Astrocyte (in vitro differentiated cells and primary cell): ENCODE data around the gene LRRIQ1.

ENCODE experiments used
- EZH2 ChIP-seq: IDR thresholded peaks from 2 replicates; pipeline ENCODE4 v1.6.1; 2012; ENCODE audit warnings: mild to moderate bottlenecking, low read length, inconsistent platforms; ENCODE audit not compliant: insufficient read depth
- TF ChIP-seq, protein P1 (sequence below): IDR thresholded peaks from 2 replicates; pipeline ENCODE4 v1.5.1; 2011; ENCODE audit warnings: low read depth, mild to moderate bottlenecking, inconsistent platforms, low read length, moderate library complexity; ENCODE audit not compliant: insufficient read depth

DNA sequence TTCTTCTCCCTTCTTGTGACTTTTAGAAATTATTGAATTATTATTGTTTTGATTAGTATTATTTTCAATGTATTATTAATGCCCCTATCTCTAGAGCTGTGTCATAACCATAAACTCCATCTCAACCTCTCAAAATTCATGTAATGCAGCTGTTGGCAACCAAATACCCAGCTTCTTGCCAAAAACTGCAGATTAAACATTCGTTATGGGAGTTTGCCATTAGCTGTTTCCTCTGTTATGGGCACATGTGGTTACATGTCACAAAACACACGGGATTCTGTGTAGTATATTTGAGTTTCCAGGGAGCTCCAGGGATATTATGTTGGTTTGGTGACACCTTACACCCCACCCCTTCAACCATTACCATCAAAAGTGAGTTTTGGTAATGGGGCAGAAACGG lies 241.0 kb downstream of the LRRIQ1 start:
- no peak for TF ChIP-seq EZH2
- TF ChIP-seq, protein P1, sequence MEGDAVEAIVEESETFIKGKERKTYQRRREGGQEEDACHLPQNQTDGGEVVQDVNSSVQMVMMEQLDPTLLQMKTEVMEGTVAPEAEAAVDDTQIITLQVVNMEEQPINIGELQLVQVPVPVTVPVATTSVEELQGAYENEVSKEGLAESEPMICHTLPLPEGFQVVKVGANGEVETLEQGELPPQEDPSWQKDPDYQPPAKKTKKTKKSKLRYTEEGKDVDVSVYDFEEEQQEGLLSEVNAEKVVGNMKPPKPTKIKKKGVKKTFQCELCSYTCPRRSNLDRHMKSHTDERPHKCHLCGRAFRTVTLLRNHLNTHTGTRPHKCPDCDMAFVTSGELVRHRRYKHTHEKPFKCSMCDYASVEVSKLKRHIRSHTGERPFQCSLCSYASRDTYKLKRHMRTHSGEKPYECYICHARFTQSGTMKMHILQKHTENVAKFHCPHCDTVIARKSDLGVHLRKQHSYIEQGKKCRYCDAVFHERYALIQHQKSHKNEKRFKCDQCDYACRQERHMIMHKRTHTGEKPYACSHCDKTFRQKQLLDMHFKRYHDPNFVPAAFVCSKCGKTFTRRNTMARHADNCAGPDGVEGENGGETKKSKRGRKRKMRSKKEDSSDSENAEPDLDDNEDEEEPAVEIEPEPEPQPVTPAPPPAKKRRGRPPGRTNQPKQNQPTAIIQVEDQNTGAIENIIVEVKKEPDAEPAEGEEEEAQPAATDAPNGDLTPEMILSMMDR, result no peak
